ENCODE data around the gene ARHGAP15. TPM values are rescaled to one million over a fixed set of nuclear protein-coding genes. Genes with fewer than 3 reads are reported as not detected.

Gene ARHGAP15
- total RNA-seq, 4 donors from 2014 or later = 3.4 to 9.3 (median 6.4) TPM

DNA sequence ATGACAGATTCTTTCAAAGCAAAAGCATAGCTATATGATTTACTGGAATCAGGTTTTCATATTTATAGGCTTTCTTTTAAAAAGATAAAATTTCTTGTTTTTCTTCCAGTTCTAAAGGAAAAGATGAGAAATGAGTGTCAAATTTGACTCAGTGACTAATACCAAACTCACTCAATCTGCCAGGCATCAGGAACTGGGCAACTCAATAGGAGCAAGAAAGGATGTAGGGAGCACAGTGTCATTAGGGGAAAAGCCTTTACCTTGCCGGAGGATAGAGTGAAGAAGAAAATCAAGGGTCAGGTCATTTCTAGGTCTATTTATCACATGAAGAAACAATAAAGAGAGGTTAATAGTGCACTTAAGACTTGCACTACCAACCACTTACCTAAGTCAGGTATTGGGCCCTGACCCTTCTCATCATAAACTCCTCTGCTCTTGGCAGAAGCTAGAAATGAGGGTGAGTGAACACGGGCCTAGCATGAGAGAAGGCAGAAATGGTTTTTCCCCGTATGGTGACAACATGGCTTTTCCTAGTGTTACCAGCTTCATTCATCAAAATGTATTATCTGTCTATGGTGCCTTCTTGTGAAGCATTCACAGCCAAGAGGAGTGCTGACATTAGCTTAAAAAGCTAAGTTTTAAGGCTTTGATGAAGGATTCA, 151.0 kb downstream of the ARHGAP15 start:
- Histone ChIP-seq H3K4me1 (no peaks in the 10 kb centered on the region), H3K9me3 (no peaks in the 10 kb centered on the region), H3K4me3 (no peak overlapping the region), H3K27me3 (no peaks in the 10 kb centered on the region), H3K36me3 (no peaks in the 10 kb centered on the region), H3K27ac (no peak overlapping the region)
- no peak for ATAC-seq
- WGBS, 2 donors (ENCODE audit: low coverage in 1 of 2) = 93% methylated on average over 3 of the region's 3 CpGs; no CpG with 5 or more reads in 1 of the 2 donors
- TF ChIP-seq EP300 (IDR thresholded peaks at IDR 0.05) (no peak), POLR2A (IDR thresholded peaks at IDR 0.05) (no peak), POLR2AphosphoS5 (IDR thresholded peaks at IDR 0.05) (no peak)
- TF ChIP-seq, protein P1, sequence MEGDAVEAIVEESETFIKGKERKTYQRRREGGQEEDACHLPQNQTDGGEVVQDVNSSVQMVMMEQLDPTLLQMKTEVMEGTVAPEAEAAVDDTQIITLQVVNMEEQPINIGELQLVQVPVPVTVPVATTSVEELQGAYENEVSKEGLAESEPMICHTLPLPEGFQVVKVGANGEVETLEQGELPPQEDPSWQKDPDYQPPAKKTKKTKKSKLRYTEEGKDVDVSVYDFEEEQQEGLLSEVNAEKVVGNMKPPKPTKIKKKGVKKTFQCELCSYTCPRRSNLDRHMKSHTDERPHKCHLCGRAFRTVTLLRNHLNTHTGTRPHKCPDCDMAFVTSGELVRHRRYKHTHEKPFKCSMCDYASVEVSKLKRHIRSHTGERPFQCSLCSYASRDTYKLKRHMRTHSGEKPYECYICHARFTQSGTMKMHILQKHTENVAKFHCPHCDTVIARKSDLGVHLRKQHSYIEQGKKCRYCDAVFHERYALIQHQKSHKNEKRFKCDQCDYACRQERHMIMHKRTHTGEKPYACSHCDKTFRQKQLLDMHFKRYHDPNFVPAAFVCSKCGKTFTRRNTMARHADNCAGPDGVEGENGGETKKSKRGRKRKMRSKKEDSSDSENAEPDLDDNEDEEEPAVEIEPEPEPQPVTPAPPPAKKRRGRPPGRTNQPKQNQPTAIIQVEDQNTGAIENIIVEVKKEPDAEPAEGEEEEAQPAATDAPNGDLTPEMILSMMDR (IDR thresholded peaks at IDR 0.05) = no peak

DNA sequence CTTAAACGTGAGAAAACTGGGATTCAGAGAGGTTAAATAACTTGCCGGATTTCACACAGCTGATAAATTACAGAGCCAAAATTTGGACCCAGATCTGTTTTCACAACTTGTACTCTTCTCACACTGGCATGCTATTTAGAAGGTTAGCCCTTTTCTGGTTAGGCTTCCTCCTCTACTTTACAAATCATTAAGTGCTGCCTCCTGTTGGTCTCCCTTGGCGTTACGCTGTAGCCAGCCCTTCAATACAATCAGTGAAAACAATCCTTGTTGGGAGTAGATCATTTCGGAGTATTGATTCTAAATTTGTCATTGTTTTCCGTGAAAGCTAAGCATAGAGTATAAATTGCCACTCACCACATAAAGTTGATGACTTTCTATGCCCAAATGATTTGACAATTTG, 153.5 kb downstream of the ARHGAP15 start:
- TF ChIP-seq EP300 (IDR thresholded peaks at IDR 0.05) (no peak), POLR2A (IDR thresholded peaks at IDR 0.05) (no peak), POLR2AphosphoS5 (IDR thresholded peaks at IDR 0.05) (no peak)
- TF ChIP-seq, protein P1 (IDR thresholded peaks at IDR 0.05) = no peak
- 91 to 96% methylated on average over 6 of the region's 6 CpGs for WGBS, 2 donors (ENCODE audit: low coverage in 1 of 2)
- H3K36me3 ChIP-seq = no peaks in the 10 kb centered on the region
- H3K27me3 ChIP-seq = no peaks in the 10 kb centered on the region
- H3K27ac ChIP-seq = no peak overlapping the region
- H3K9me3 ChIP-seq = no peaks in the 10 kb centered on the region
- no peak overlapping the region for H3K4me3 ChIP-seq
- no peak for ATAC-seq
- no peaks in the 10 kb centered on the region for H3K4me1 ChIP-seq

DNA sequence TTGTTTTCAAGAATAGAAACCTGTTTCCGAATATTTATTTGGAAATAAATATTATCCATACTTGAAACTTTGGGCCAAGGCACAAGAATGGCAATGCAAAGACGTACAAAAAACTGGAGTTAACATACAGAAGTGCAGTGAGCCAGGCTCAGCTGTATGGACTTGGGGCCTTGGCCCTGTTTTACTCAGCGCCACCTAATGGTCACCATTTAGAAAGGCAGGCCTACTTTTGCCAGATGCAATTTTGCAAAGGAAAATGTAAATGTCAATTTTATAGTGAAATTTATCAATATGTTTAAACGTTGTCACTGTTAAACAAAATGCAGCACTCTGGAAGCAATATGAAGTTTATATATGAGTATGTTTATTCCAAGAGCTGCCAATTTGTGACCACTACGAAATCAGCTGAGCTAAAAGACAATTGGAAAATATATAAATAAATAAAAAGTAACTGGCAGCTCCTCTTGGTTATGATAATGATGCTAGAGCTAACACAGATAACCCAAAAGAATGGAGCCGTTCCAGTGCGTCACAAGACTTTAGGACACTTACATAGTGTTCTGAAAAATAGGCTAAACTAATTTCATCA, 155.0 kb downstream of the ARHGAP15 start:
- Histone ChIP-seq H3K27ac (no peak overlapping the region), H3K27me3 (no peaks in the 10 kb centered on the region), H3K4me1 (no peaks in the 10 kb centered on the region), H3K4me3 (no peak overlapping the region), H3K9me3 (no peaks in the 10 kb centered on the region), H3K36me3 (no peaks in the 10 kb centered on the region)
- WGBS, 2 donors (ENCODE audit: low coverage in 1 of 2) = 58 to 66% methylated on average over 6 to 7 of the region's 7 CpGs
- TF ChIP-seq POLR2AphosphoS5 (IDR thresholded peaks at IDR 0.05) = no peak
- TF ChIP-seq, protein P1 (IDR thresholded peaks at IDR 0.05) = peak in 1 of 4 experiments; percentile 48
- ATAC-seq = no peak

DNA sequence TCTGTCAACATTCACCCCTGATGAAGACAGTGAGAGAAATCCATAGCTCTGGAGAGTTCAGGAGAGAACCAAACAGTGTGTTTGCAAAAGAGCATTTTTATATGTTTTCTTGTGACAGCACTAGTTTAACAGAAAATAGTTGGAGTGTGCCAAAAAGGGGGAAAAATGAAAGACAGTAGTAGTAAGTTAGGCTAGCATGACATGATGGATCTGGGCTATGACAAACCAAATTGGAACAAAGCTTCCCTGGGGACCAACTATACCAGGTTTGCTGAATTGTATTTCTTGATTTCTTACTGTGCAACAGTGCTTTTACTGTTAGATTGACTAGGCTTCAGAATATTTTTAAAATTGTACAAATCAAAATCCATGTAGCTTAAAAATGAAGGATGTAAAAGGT, 159.8 kb downstream of the ARHGAP15 start:
- Histone ChIP-seq H3K4me3 (no peak overlapping the region), H3K4me1 (no peaks in the 10 kb centered on the region), H3K9me3 (no peaks in the 10 kb centered on the region), H3K27me3 (no peaks in the 10 kb centered on the region), H3K36me3 (no peaks in the 10 kb centered on the region), H3K27ac (no peak overlapping the region)
- ATAC-seq = no peak
- TF ChIP-seq POLR2AphosphoS5 (IDR thresholded peaks at IDR 0.05) (no peak), POLR2A (IDR thresholded peaks at IDR 0.05) (no peak), EP300 (IDR thresholded peaks at IDR 0.05) (no peak)
- TF ChIP-seq, protein P1 (IDR thresholded peaks at IDR 0.05) = no peak

DNA sequence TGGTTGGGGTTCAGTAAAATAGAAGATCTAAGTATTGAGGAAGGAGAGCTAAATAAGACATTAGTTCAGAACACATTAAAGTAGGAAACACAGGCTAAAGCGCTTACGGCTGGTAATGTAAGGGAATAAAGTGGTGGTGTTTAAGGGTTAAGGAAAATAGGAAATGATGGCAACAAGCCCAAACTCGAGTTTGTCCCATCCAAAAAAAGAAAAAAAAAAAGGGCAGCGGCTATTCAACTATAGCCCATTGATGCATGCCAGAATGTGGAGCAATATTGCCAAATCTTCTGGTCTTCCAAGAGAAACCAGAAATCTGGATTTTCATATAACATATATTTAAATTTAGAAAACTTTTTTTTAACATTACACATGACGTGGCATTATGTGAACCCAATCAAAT, 161.0 kb downstream of the ARHGAP15 start:
- ATAC-seq = no peak
- H3K27ac ChIP-seq = no peak overlapping the region
- H3K9me3 ChIP-seq = no peaks in the 10 kb centered on the region
- H3K4me3 ChIP-seq = no peak overlapping the region
- TF ChIP-seq, protein P1 (IDR thresholded peaks at IDR 0.05) = no peak
- no peak for TF ChIP-seq POLR2A (IDR thresholded peaks at IDR 0.05)
- no peak for TF ChIP-seq EP300 (IDR thresholded peaks at IDR 0.05)
- no peak for TF ChIP-seq POLR2AphosphoS5 (IDR thresholded peaks at IDR 0.05)
- H3K4me1 ChIP-seq = no peaks in the 10 kb centered on the region
- WGBS, 2 donors (ENCODE audit: low coverage in 1 of 2) = 56 to 72% methylated on average over 5 of the region's 5 CpGs
- no peaks in the 10 kb centered on the region for H3K36me3 ChIP-seq
- H3K27me3 ChIP-seq = no peaks in the 10 kb centered on the region

Measured in gastroesophageal sphincter (tissue), 4 donors.